Adrenal gland (tissue), 5 donors: ENCODE measurements around the gene EIF4G3.

Experiments used
- CTCF ChIP-seq, 6 experiments: fragments of 450-650 bp in 4 of 6; fragments of 200-600 bp in 2 of 6; sonication (generic) in 1 of 6; IDR thresholded peaks; 1 replicate in 5 of 6; 2 replicates in 1 of 6; pipeline versions ENCODE4 v1.5.1 to v1.8.0; 2016 to 2021; ENCODE audit warnings: antibody characterized with exemption in 6 of 6, mild to moderate bottlenecking in 2 of 6, moderate library complexity in 1 of 6
- POLR2A ChIP-seq, 2 donors: fragments of 450-650 bp; IDR thresholded peaks; one replicate each; pipeline ENCODE4 v1.6.1; 2017; ENCODE audit warnings: antibody characterized with exemption in 2 of 2, mild to moderate bottlenecking in 2 of 2, moderate library complexity in 1 of 2
- donor health status: DM: no; HTN: no; CAD: no.

- TF ChIP-seq CTCF (IDR thresholded peaks at IDR 0.05) (no peak), POLR2A (IDR thresholded peaks at IDR 0.05) (no peak)
These were observed 301.3 kb downstream of the EIF4G3 start for GRCh38 chr1:20875198-20875973.
